Neural cell (in vitro differentiated cells): ENCODE measurements around the gene ITK. TPM values are rescaled to one million over a fixed set of nuclear protein-coding genes. Genes with fewer than 3 reads are reported as not detected.

Experiments used
- H2AFZ ChIP-seq: fragments of 200-600, 300-800 bp; sonication (generic), shearing (Covaris generic); 2 replicates; pipeline ENCODE4 v1.6.0; 2014; ENCODE audit warnings: low read depth, mild to moderate bottlenecking, antibody characterized with exemption, low read length, moderate library complexity
- H3F3A ChIP-seq: fragments of 200-600 bp; shearing (Covaris generic); 2 replicates; pipeline ENCODE4 v1.6.1; 2016; ENCODE audit warnings: mild to moderate bottlenecking, moderate library complexity, mixed read lengths, antibody characterized with exemption, low read length; ENCODE audit not compliant: insufficient read depth, poor library complexity, severe bottlenecking
- H3K27ac ChIP-seq: fragments of 200-600, 300-800 bp; sonication (generic), shearing (Covaris generic); 2 replicates; pipeline ENCODE4 v1.5.1; 2014; ENCODE audit warnings: mild to moderate bottlenecking, low read length, moderate library complexity
- H3K27me3 ChIP-seq: fragments of 300-800, 200-600 bp; sonication (generic), shearing (Covaris generic); 2 replicates; pipeline ENCODE4 v1.6.0; 2014; ENCODE audit warnings: mild to moderate bottlenecking, low read depth, low read length, moderate library complexity; ENCODE audit not compliant: insufficient read depth
- H3K36me3 ChIP-seq: fragments of 300-800, 200-600 bp; sonication (generic), shearing (Covaris generic); 2 replicates; pipeline ENCODE4 v1.5.1; 2014; ENCODE audit warnings: mild to moderate bottlenecking, antibody characterized with exemption, low read length, moderate library complexity; ENCODE audit not compliant: insufficient read depth
- H3K4me2 ChIP-seq: fragments of 300-800, 200-600 bp; sonication (generic), shearing (Covaris generic); 2 replicates; pipeline ENCODE4 v1.6.0; 2014; ENCODE audit warnings: mild to moderate bottlenecking, low read length
- H3K4me3 ChIP-seq: fragments of 300-800, 200-600 bp; sonication (generic), shearing (Covaris generic); 2 replicates; pipeline ENCODE4 v1.5.1; 2014; ENCODE audit warnings: mild to moderate bottlenecking, low read length, moderate library complexity
- H3K79me2 ChIP-seq: fragments of 200-600 bp; shearing (Covaris generic); replicated peaks from 2 replicates; pipeline ENCODE4 v1.6.0; 2014; ENCODE audit warnings: mild to moderate bottlenecking, low read length, moderate library complexity; ENCODE audit not compliant: insufficient read depth
- H3K9ac ChIP-seq: fragments of 300-800, 200-600 bp; sonication (generic), shearing (Covaris generic); 2 replicates; pipeline ENCODE4 v1.6.1; 2016; ENCODE audit warnings: mild to moderate bottlenecking, low read length, mixed read lengths
- H3K9me2 ChIP-seq: fragments of 200-600 bp; shearing (Covaris generic); 2 replicates; pipeline ENCODE4 v1.6.1; 2016; ENCODE audit warnings: mild to moderate bottlenecking, low read length, mixed read lengths; ENCODE audit not compliant: insufficient read depth
- H3K9me3 ChIP-seq: fragments of 200-600, 300-800 bp; sonication (generic), shearing (Covaris generic); 2 replicates; pipeline ENCODE4 v1.6.1; 2016; ENCODE audit warnings: mild to moderate bottlenecking, mixed run types, low read length, moderate library complexity, mixed read lengths
- H4K20me1 ChIP-seq: fragments of 200-600 bp; shearing (Covaris generic); 2 replicates; pipeline ENCODE4 v1.6.1; 2016; ENCODE audit warnings: mild to moderate bottlenecking, mixed run types; ENCODE audit not compliant: insufficient read depth
- EP300 ChIP-seq: fragments of 450-650 bp; conservative IDR thresholded peaks from 2 replicates; pipeline ENCODE4 v1.6.1; 2014; ENCODE audit warnings: antibody characterized with exemption, mild to moderate bottlenecking, moderate library complexity; ENCODE audit not compliant: poor library complexity, severe bottlenecking
- EZH2 ChIP-seq: fragments of 200-600, 300-800 bp; shearing (Covaris generic), sonication (generic); IDR thresholded peaks from 2 replicates; pipeline ENCODE4 v1.6.1; 2014; ENCODE audit warnings: antibody characterized with exemption, low read length, borderline replicate concordance, mild to moderate bottlenecking; ENCODE audit not compliant: insufficient read depth, poor library complexity, severe bottlenecking
- MXI1 ChIP-seq: fragments of 450-650 bp; conservative IDR thresholded peaks from 2 replicates; pipeline ENCODE4 v1.6.1; 2014; ENCODE audit warnings: antibody characterized with exemption, mild to moderate bottlenecking; ENCODE audit not compliant: poor library complexity, severe bottlenecking
- RAD21 ChIP-seq: fragments of 450-650 bp; conservative IDR thresholded peaks from 2 replicates; pipeline ENCODE4 v1.6.1; 2014; ENCODE audit warnings: antibody characterized with exemption, mild to moderate bottlenecking, moderate library complexity
- REST ChIP-seq: IDR thresholded peaks from 2 replicates; pipeline ENCODE4 v1.6.1; 2012; ENCODE audit warnings: borderline replicate concordance
- SMC3 ChIP-seq: fragments of 450-650 bp; conservative IDR thresholded peaks from 2 replicates; pipeline ENCODE4 v1.6.1; 2014; ENCODE audit warnings: antibody characterized with exemption, mild to moderate bottlenecking, moderate library complexity; ENCODE audit not compliant: poor library complexity
- TAF1 ChIP-seq: IDR thresholded peaks from 2 replicates; pipeline ENCODE4 v1.6.1; 2012; ENCODE audit warnings: low read depth
- polyA plus RNA-seq: library from polyadenylated mRNA; depleted of rRNA; stranded (reverse); fragments of >200 nt; gene quantifications from 2 replicates; pipeline ENCODE4 v1.2.3, GENCODE V29; 2014
- TF ChIP-seq, protein P1 (sequence below): fragments of 450-650 bp; IDR thresholded peaks from 2 replicates; pipeline ENCODE4 v1.5.1; 2014; ENCODE audit warnings: antibody characterized with exemption, mild to moderate bottlenecking, moderate library complexity; ENCODE audit not compliant: poor library complexity, severe bottlenecking

Gene ITK
- polyA plus RNA-seq, 1 donor from 2014 or later = not detected

DNA sequence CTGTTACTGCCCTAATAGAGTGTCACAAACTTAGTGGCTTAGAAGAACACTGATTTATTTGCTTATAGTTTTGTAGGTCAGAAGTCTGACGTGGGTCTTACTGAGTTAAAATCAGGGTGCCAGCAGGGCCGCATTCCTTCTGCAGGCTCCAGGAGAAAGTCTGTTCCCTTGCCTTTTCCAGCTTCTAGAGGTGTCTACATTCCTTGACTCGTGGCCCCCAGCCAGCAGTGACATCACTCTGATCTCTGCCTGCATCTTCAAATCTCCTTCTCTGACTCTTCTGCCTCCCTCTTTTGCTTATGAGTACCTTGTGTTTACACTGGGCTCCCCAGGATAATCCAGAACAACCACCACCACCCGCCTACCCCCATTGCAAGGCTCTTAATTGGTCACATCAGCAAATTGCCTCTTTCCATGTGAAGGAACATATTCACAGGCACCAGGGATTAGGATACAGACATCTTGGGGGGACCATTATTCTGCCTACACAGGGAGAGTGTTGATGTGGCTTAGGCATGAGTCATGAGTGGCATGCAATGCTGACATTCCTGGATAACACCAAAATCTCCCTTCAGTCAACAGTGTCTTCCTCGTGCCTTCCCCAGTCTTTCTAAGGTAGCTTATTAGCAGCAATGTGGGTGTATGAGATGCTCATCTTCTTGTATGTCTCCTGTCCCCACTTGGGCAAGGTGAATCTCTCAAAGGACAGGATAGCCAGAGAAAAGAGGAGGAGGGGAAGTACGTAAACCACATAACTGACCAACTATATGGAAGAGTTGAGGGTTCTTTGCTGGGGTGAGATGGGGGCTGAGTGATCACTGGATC, 109.7 kb downstream of the ITK start:
- Histone ChIP-seq H3K36me3 (peaks cover 6% of the 10 kb centered on the region), H3K79me2 (peaks cover 2% of the 10 kb centered on the region), H3K27me3 (no peaks in the 10 kb centered on the region), H3K9me3 (no peaks in the 10 kb centered on the region), H2AFZ (no peak overlapping the region), H3K9ac (no peak overlapping the region), H4K20me1 (no peaks in the 10 kb centered on the region), H3K9me2 (no peaks in the 10 kb centered on the region), H3K27ac (no peak overlapping the region), H3K4me2 (no peak overlapping the region), H3F3A (no peaks in the 10 kb centered on the region), H3K4me3 (no peak overlapping the region)
- TF ChIP-seq RAD21 (no peak), SMC3 (no peak), REST (no peak)
- TF ChIP-seq, protein P1, sequence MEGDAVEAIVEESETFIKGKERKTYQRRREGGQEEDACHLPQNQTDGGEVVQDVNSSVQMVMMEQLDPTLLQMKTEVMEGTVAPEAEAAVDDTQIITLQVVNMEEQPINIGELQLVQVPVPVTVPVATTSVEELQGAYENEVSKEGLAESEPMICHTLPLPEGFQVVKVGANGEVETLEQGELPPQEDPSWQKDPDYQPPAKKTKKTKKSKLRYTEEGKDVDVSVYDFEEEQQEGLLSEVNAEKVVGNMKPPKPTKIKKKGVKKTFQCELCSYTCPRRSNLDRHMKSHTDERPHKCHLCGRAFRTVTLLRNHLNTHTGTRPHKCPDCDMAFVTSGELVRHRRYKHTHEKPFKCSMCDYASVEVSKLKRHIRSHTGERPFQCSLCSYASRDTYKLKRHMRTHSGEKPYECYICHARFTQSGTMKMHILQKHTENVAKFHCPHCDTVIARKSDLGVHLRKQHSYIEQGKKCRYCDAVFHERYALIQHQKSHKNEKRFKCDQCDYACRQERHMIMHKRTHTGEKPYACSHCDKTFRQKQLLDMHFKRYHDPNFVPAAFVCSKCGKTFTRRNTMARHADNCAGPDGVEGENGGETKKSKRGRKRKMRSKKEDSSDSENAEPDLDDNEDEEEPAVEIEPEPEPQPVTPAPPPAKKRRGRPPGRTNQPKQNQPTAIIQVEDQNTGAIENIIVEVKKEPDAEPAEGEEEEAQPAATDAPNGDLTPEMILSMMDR = no peak

DNA sequence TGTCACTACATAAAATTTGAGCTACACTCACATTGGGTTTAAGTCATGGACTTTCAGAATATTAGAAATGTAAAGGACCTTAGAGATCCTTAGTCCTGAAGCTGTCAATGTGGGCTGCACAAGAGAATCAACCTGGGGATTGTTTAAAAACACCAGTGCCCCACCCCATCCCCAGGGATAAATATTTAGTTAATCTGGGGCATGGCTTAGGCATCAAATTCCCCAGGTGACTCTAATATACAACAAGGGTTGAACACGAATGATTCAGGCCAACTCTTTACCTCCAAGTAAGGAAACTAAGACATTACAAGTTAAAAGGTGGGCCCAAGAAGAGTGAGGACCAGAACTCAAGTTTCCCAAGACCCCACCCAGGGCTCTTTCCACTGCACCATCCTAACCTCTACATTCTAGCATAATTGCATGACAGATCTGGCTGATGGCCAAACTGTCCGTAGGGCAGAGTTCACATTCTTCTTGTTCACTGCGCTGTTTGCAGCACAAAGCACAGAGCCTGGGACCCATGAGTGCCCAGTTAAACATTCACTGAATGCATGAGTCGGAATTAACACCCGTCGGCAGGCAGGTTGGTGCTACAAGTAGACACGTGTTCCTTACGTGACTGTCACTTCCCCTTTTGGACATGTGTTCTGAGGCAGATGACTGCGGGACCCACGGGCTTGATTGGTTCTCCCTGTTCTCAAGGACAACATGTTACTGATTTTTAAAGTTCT, 110.5 kb downstream of the ITK start:
- Histone ChIP-seq H2AFZ (no peak overlapping the region), H3K79me2 (no peaks in the 10 kb centered on the region), H3K9me3 (no peaks in the 10 kb centered on the region), H3K9me2 (no peaks in the 10 kb centered on the region), H3K9ac (no peak overlapping the region), H3K4me2 (no peak overlapping the region), H3F3A (no peaks in the 10 kb centered on the region), H3K27me3 (no peaks in the 10 kb centered on the region), H3K4me3 (no peak overlapping the region), H4K20me1 (no peaks in the 10 kb centered on the region), H3K36me3 (peaks cover 12% of the 10 kb centered on the region), H3K27ac (no peak overlapping the region)
- no peak for TF ChIP-seq MXI1

- H2AFZ ChIP-seq = no peak overlapping the region
- H3K36me3 ChIP-seq = peaks cover 5% of the 10 kb centered on the region
- no peak overlapping the region for H3K27ac ChIP-seq
- no peaks in the 10 kb centered on the region for H3K79me2 ChIP-seq
- H3K4me3 ChIP-seq = no peak overlapping the region
- no peaks in the 10 kb centered on the region for H4K20me1 ChIP-seq
- no peaks in the 10 kb centered on the region for H3K9me2 ChIP-seq
- H3K4me2 ChIP-seq = no peak overlapping the region
- no peaks in the 10 kb centered on the region for H3K27me3 ChIP-seq
- H3K9ac ChIP-seq = no peak overlapping the region
- no peaks in the 10 kb centered on the region for H3K9me3 ChIP-seq
- no peaks in the 10 kb centered on the region for H3F3A ChIP-seq
- TF ChIP-seq REST = no peak
- TF ChIP-seq SMC3 = no peak
- TF ChIP-seq, protein P1 = no peak
- no peak for TF ChIP-seq MXI1
- no peak for TF ChIP-seq EP300
- TF ChIP-seq TAF1 = no peak
- no peak for TF ChIP-seq EZH2
Measured at GRCh38 chr5:157292599-157292998, 112.0 kb downstream of the ITK start.
